Inflammatory macrophage treated with lipopolysaccharide for 1 hour (primary cell): ENCODE measurements around the gene STIP1.
"Not testable (repeated sequence)": the region's sequence is repeated elsewhere in the genome, so short reads cannot be mapped to it uniquely, and the experiment has no call there.

Source experiments
- DNase-seq, 2 donors: peaks; one replicate each; pipeline ENCODE4 v3.0.0-alpha.2; 2020 to 2022

STIP1 gene

DNA sequence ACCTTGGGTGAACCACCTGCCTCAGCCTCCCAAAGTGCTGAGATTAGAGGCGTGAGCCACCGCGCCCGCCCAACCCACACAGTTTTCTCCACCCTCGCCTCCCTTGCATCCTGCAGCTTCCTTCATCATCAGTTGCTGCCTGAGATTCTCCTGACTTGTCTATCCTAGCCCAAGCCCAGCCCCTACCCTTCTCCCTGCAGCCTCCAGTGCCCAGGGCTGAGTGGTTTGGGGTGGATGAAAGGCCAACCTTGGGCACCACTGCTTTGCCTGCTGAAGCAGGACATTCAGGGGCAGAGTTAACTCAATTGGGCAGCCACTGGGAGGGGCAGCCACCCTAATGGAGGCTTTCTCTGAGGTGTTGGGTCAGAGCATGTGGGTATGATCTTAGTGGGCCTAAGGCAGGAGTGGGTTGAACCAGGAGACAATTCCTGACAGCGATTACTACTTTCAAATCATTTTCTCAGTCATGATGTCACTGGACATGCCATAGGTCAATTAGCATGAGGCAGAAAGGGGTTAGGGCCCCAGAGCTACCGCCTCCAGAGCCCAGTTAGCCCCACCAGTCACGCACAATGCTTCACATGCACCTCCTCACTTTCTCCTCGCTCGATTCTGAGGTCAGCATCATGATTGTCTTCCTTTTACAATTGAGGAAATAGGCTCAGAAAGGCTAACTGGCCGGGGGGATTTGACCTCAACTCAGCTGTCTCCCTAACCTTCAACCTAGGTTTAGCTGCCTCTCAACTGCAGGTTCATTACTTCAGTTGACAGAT lies 53.9 kb downstream of the STIP1 start:
- DNase-seq, result peak; percentile 81 to 95

- peak; percentile 97 to 98 for DNase-seq
Measured at GRCh38 chr11:64240435-64241240, 54.7 kb downstream of the STIP1 start, which contains the start of gene FKBP2. Gene FKBP2 (plus strand): TSS chr11:64241095. CDS start chr11:64242388, 1,293 bp downstream.

GRCh38 chr11:64241241-64241490 lies 55.2 kb downstream of the STIP1 start:
- peak; percentile 99 to 100 for DNase-seq

DNA sequence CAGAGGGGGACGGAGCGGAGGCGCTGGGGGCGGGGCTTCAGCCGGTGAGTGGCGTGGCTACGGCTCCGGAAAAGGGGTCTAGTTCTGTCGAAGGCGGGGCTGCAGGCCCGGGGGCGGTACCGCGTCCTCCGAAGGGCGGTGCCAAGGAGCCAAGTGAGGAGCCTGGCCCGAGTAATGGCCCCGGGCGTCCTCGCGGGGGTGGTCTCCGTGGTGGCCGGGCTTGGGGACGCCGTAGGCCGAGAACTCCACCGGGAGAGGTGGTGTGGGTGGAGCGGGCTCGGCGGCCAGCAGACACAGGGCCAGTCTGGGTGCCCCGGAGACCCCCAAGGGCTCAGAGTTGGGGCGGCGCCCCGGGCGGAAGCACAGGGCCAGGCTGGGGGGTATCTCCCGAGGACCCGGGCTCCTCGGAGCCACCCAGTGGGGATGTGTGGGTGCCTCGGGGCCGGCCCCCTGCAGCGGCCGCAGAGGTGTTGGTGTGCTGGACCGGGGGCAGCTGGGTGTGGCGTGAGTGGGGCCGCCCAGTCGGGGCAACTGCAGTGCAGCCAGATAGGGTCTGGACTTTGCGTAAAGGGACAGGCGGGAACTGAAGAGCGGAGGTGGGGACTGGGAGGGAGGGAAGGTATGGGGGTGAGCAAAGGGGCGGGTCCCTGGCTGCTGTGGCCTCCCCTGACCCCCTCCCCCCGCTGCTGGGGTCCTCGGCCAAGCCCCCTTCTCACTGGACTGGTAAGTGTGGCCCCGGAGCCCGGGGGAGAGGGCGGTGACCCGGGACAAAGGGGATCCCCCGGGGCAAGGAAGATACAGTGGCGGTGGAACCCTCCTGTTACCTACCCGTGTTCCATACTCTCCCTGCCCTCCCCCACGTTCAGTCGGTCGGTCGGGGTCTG lies 55.8 kb downstream of the STIP1 start:
- no peak for DNase-seq

DNA sequence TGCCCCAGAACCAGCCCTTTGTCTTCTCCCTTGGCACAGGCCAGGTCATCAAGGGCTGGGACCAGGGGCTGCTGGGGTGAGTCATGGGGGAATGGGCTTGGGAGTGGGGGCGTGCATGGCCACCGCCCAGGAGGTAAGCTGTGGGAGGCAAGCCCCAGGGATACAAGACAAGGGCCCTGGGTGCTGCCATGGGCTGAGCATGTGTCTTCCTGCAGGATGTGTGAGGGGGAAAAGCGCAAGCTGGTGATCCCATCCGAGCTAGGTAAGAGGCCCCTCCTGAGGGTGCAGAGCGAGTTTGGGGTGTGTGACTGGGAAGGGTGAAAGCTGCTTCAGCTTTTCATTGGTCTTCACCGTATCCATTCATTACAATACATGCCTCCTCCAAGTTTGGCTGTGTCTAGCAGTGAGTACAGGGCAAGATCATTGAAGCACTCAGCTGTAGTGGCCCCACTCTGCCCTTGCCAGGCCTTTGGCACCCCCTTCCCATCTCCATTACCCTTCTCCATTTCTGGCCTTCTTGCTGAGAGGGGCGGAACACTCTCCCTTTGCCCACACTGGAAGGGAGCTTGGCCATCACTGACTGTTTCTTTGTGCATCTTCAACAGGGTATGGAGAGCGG lies 57.4 kb downstream of the STIP1 start:
- DNase-seq, result no peak

GRCh38 chr11:64244107-64244506 lies 58.1 kb downstream of the STIP1 start:
- DNase-seq, result no peak

DNA sequence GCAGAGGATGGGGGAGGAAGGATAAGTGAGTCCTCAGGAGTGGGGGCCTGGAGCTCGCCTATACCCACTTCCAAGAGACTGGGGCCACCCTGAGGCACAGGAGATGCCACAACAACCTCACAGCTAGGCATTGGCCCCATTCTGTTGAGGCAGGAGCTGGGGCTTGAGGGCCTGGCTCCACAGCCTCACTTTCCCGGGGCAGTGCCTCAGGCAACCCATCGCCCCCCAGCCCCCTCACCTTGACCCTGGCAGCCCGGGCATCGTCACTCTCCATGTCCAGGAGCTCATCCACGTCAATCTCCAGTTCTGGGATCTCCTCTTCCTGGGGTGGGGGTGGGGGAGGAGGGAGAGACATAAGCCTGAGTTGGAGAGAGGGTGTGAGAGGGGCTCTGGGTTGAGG lies 59.0 kb downstream of the STIP1 start:
- no peak for DNase-seq

DNA sequence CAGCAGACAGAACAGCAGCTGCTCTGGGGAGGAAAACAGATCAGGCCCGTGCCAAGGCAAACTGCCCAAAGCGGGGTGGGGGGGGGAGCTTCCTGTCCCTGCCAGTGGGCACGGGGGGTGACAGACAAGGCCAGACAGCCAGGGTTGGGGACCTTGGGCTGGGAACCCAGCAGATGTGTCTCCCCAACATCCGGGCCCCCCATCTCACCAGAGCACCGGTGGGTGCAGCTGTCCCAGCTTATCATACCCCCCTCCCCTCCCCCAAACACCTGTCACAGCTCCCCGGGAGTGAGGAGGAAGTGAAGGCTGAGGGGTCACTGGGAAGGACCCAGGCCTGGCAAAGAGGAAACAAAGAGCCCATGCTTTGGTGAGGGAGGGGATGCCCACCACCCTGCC lies 59.4 kb downstream of the STIP1 start:
- DNase-seq, result no peak

- peak; percentile 56 to 70 for DNase-seq
Measured at GRCh38 chr11:64245797-64246620, 60.0 kb downstream of the STIP1 start.

- not testable (repeated sequence) for DNase-seq
Measured at GRCh38 chr11:64246621-64246870, 60.6 kb downstream of the STIP1 start.

- peak; percentile 78 to 79 for DNase-seq
Measured at GRCh38 chr11:64246871-64247728, 61.1 kb downstream of the STIP1 start, which contains the start of gene PPP1R14B. Gene PPP1R14B (minus strand): TSS chr11:64246943. CDS start chr11:64246673, 270 bp downstream.

GRCh38 chr11:64247729-64248531 lies 62.0 kb downstream of the STIP1 start:
- DNase-seq, result no peak

DNA sequence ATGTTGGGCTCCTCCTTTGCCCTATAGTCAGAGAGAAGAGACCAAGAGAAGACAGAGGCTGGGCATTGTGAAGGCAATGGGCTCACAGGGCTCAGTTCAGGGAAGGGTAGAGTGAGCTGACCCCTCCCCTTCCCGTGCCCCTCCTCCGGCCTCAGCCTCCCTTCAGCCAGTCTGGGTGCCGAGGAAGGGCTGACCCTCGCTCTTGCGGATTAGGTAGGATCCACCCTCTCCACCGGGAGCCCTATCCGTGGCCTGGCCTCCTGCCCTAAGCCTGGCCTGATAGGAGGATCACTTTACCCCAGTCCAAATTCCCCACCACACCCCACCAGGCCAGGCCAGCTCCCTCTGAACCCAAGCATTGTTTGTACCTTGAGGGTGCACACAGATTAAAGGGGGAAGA lies 62.6 kb downstream of the STIP1 start:
- DNase-seq, result no peak

GRCh38 chr11:64249038-64249437 lies 63.1 kb downstream of the STIP1 start:
- no peak for DNase-seq

DNA sequence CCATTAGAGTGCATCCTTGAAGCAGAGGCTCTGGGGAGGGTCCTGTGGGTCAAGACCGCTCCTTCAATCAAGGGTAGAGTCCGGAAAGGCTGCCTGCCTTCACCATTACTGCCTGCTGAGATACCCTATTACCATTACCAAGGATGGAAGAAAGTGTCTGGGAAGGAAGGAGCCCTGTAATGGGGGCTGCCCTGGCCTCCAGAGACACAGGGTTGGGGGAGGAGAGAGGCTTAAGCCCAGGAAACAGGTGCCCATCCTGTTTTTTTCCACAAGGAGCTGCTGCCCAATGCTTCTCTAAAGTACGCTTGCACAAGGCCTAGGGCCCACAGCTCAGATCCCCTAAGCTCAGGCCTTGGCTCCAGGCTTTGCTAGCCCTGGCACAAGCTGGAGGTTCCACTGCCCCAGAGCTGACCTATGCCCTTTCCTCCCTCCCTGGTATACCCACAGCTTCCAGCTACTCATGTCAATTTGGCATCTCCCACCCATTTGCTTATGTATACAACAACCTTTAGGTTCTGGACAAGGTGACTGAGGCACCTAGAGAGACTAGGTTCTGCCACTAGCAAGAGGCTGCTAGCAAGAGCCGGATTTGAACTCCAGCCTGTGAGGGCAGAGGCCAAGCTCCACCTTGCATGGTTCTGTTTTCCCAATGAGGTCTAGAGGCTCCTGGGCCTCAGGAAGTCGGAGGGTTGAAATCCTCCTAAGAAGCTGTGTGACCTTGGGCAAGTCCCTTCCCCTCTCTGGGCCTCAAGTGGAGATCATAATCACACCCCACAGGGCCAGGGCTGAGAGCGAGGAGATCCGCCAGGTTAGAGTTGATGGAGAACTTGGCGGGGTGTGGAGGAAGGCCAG lies 63.8 kb downstream of the STIP1 start:
- no peak for DNase-seq

DNA sequence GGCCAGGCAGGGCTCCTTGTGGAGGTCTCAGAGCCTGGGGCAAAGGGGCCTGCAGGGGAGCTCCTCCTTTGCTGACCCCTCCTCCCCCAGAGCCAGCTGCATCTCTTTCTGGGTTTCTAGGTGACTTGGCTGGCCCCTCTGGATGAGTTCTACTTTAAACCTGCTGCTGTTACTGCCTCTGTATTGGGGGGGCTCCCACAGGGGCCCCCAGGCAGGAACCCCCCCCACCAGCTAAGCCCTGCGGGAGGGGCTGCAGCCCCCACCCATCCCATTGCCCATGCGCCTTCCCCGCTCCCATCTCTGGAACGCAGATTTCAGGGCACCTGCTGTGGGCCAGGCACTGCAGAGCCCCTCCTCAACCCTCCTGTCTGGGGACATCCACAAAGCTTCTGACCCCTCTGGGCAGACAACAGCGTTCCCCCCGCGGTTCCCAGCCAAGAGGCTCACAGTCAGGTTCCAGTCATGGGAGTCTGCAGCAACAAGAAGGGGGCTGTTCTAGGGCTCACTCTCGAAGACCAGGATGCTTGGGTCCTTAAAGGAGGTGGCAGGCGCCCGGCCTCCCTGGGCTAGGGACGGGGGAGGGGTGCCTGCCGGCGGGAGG lies 64.5 kb downstream of the STIP1 start:
- no peak for DNase-seq

DNA sequence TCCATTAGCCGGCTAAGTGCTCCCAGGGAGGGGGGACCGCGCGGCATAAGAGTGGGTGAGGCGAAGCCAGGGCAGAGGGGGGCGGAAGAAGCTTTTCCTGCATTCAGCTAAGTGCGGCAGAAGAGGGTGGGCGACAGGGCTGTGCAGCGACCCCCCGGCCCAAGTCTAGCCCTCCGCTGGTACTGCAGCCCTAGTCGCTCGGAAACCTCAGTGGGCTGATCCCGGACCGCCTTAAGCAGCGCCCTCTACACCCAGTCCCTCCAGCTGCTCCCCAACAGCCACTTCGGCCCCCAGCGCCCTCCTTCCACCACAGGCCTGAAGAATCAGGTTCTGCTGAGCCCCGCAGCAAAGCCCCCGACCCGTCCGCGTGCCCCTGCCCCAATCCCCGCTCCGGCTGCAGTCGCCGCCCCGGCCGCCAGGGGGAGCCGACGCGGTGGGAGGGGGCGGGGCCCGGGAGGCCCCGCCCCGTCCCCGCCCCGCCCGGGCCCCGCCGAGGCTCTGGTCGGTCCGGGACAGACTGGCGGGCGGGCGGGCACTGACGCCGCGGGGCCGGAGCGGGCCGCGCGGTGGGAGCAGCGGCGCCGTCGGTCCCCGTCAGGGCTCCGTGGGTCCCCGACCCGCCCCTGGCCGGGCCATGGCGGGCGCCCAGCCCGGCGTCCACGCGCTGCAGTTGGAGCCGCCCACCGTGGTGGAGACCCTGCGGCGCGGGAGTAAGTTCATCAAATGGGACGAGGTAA lies 65.2 kb downstream of the STIP1 start, which contains the start of gene PLCB3:
Gene PLCB3, plus strand, starts transcription at position 515 of the 737 bp plus-strand sequence. Its CDS starts 120 bp downstream, at position 635.
- peak; percentile 39 to 77 for DNase-seq

DNA sequence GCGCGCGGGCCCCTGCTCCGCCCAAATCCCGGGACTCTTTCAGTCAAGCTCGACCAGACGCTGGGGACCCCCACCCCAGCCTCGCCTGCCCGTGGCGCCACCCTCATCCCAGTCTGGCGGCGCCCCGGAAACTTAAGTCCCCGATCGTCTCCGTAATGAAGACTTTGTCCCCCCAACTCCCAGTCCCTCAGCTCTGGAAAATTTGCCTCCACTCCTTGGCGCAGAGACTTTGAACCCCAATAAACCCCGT lies 65.7 kb downstream of the STIP1 start:
- DNase-seq, result no peak
